GM19238 (cell line): ENCODE data around the gene XKRX.

Experiments
- DNase-seq: peaks from one replicate; pipeline ENCODE4 v3.0.0; 2011; ENCODE audit warnings: low spot score; ENCODE audit not compliant: insufficient read length

The XKRX gene

DNA sequence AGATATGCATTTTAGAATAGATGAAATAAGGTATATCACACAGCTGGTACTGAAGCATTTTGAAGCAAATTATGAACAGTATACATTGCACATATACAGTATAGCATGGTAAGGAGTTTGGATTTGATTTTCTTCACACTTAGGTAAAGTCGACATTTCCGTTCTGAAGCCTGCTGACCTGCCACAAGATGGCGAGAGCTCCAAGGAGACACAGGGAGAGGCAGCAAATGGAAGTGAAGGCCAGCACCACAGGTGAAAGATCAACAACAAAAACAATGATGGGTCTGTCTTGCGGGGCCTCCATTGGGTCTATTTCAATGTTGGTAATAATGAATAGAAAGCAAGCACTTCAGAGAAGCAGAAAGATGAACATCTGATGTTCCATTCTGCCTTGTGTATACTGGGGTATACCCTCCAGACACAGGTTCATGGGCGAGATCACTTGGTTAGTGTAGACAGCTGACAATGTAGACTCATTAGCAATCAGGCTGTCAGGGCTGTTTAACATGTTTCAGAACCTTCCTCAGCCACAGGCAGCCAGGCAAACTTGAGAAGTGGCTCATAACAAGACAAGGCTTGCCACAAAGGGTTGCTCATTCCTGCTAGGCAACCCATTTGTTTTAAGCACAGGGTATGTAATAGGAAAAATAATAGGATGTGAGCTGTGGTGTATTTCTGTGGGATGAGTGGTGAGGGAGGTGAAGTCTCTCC lies 33.2 kb downstream of the XKRX start:
- DNase-seq: no peak

GRCh38 chrX:100883654-100884053 lies 45.1 kb downstream of the XKRX start:
- no peak for DNase-seq

DNA sequence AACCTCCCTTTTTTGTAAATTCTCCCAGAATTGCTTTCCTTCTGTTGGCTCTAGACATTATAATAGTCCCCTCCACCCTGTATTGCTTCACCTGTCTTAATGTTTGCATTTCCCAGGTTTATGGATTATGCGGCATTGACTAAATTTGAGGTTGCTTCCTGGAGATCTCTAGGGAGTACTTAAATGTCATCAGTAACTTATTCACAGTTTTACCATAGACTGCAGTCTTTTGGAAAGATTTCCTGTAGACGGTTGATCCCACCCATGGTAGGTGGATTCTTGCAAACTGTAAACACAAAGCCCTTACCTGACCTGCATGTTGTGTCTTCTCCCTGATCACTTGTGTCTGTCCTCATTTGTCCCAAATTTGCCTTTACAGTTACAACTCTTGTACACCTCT lies 48.3 kb downstream of the XKRX start:
- DNase-seq: no peak

- no peak for DNase-seq
These were observed 54.4 kb downstream of the XKRX start, which contains the start of gene NOX1 for GRCh38 chrX:100874325-100874724. Gene NOX1, minus strand, starts transcription at chrX:100874359. Its CDS starts 220 bp downstream, at chrX:100874139.

DNA sequence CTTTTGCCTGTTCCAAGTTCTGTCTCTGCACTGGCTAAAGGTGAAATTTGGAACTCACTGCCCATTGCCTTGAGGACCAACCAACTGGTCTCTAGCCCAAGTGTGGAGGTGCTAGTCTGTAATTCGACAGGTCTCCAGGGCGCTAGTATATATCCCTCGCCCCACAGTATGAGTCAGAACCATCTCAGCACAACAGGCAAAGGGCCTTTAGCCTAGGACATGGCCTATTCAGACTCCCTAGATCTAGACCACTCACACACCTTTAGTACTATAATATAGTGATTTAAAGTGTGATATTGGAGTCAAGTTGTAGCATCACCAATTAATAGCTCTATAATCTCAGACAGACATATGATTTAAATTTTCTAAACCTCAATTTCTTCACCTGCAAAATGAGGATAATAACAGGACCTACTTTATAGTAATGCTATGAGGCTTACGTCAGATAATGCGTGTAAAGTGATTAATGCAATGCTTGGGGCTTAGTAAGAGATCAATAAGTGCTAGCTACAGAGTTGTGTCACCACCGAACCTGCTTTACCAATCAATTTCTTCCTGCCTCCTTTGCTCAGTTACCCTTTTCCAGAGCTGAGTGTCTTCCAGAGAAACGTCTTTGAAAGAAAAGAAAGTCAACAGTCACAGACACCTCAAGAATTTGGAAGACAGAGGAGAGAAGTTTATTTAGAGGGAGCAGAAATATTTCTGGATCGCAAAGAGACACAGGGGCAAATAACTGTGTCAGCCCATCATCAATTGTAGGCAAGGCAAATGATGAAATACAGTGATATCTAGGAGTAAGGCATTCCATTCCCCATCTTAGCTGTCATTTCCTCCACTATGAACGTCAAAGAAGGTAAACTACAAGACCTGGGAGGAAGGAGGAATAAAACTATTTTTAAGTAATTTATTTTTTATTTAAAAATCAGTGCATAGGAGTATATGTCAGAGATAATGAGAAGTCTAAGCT lies 56.8 kb downstream of the XKRX start:
- DNase-seq: no peak

- DNase-seq: no peak
These were observed 58.2 kb downstream of the XKRX start for GRCh38 chrX:100870527-100870926.

DNA sequence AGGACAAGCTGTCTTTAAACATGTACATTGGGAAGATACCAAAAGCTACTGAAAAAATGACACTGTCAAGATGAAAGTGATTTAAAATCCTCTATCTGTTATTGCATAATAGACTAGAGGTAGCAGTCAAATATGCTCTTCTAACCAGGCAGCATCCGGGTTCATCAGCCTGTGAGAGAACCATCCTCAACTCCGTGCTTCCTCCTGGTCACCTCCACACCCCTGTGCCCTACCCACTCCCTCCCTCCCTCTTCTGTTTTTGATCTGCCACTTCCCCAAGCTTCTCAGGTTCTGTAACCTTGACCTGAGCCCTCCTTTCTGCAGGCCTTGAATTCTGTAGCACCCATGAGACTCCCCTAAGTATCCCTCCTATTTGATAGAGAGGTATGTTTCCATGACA lies 60.4 kb downstream of the XKRX start:
- DNase-seq: no peak

- DNase-seq: no peak
These were observed 63.9 kb downstream of the XKRX start for GRCh38 chrX:100864657-100865391.
